HUES64 (cell line): Measurements from ENCODE around the gene DOCK4.

Experiments used
- H3K27ac ChIP-seq: 2 replicates; pipeline ENCODE4 v1.7.0; 2013; ENCODE audit warnings: low read depth, low read length, inconsistent platforms
- H3K27me3 ChIP-seq: 2 replicates; pipeline ENCODE4 v1.6.1; 2013; ENCODE audit warnings: mild to moderate bottlenecking, low read length; ENCODE audit not compliant: insufficient read depth
- H3K36me3 ChIP-seq: 2 replicates; pipeline ENCODE4 v1.6.1; 2013; ENCODE audit warnings: mild to moderate bottlenecking, low read length; ENCODE audit not compliant: insufficient read depth
- H3K4me1 ChIP-seq: 2 replicates; pipeline ENCODE4 v1.6.1; 2013; ENCODE audit warnings: mild to moderate bottlenecking, low read length, moderate library complexity; ENCODE audit not compliant: insufficient read depth
- H3K4me3 ChIP-seq: 2 replicates; pipeline ENCODE4 v1.5.1; 2013; ENCODE audit warnings: mild to moderate bottlenecking, low read length, moderate library complexity
- H3K9ac ChIP-seq: 2 replicates; pipeline ENCODE4 v1.6.1; 2013; ENCODE audit warnings: mild to moderate bottlenecking, low read depth, low read length
- H3K9me3 ChIP-seq: 2 replicates; pipeline ENCODE4 v1.6.1; 2013; ENCODE audit warnings: low read depth, low read length; ENCODE audit not compliant: insufficient read depth
- WGBS: fragments of 150-250, 120-280 bp; methylation state at CpG from one replicate; pipeline ENCODE4 v1.1.7; 2013; ENCODE audit warnings: missing lambda C conversion rate; 5-methylcytosine and 5-hydroxymethylcytosine counted together

The DOCK4 gene

DNA sequence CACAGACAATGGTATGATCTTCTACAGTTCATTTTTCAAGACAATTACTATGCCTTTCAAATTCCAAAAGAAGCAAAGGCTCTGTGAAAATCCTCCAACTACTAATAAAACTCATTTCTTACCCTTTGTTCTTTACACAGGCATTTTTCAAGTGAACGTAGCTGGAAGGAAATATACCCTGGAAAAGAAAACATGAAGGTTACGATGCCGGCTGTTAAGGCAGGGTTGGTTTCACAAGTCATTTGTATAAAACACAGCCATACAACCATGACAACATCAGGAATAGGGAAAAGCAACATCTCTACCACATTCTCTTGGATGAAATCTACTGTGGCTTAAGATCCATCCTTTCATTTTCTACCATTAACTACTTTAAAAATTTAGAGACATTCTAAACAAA is 207.9 kb downstream of the DOCK4 start:
- whole genome bisulfite sequencing = 85% methylated on average over 3 of the region's 3 CpGs
- H3K9me3 ChIP-seq = no peaks in the 10 kb centered on the region
- H3K9ac ChIP-seq = no peak overlapping the region
- H3K27me3 ChIP-seq = no peaks in the 10 kb centered on the region
- H3K4me3 ChIP-seq = no peak overlapping the region
- H3K36me3 ChIP-seq = no peaks in the 10 kb centered on the region
- H3K4me1 ChIP-seq = peaks cover 2% of the 10 kb centered on the region; the same call in 1 of the 2 replicates
- H3K27ac ChIP-seq = no peak overlapping the region

DNA sequence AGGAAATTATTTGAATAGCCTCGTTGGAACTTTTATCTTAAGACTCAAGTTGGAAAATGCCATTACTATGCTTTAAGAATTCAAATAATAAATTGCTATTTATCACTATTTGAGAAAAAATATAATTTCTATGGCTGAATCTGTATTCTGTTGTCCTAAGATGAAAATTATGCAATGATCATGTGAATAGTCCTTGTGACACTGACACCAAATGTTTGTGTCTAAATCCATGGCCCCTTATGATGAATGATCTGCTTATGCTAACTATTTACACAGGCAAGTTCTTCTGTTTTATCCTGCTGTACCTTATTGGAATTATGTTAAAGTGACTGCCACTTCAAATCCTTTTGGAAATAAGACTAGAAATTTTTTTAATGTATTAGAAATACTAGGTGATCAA is 208.7 kb downstream of the DOCK4 start:
- H3K4me1 ChIP-seq = peaks cover 10% of the 10 kb centered on the region; the same call in 1 of the 2 replicates
- no peak overlapping the region for H3K27ac ChIP-seq
- no CpG with 5 or more reads among the region's 1 CpG for WGBS
- no peak overlapping the region for H3K4me3 ChIP-seq
- no peak overlapping the region for H3K9ac ChIP-seq
- no peaks in the 10 kb centered on the region for H3K9me3 ChIP-seq
- H3K36me3 ChIP-seq = no peaks in the 10 kb centered on the region
- no peaks in the 10 kb centered on the region for H3K27me3 ChIP-seq

DNA sequence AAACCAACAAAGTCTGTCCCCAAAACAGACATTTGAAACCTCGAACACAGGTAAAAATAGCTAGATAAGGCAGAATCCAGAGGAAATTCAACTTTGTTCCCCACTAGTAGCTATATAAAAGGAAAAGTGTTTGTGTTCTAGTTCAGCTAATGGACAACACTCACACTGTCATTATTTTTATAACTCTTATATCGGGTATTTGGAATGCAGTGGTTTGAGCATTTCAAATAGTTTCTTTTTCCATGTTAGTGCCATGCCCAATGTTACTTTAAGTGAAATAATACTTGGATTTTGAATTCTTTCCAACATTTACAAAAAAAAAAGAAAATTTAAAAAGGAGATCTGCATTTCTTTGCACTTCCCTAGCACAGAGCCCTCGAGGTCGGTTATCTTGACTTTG is 213.6 kb downstream of the DOCK4 start:
- peaks cover 23% of the 10 kb centered on the region; the same call in 1 of the 2 replicates for H3K4me1 ChIP-seq
- H3K9ac ChIP-seq = no peak overlapping the region
- no peaks in the 10 kb centered on the region for H3K9me3 ChIP-seq
- 63% methylated on average over 2 of the region's 4 CpGs for WGBS
- peaks cover 6% of the 10 kb centered on the region; the same call in 1 of the 2 replicates for H3K36me3 ChIP-seq
- H3K27ac ChIP-seq = no peak overlapping the region
- H3K4me3 ChIP-seq = no peak overlapping the region
- no peaks in the 10 kb centered on the region for H3K27me3 ChIP-seq

DNA sequence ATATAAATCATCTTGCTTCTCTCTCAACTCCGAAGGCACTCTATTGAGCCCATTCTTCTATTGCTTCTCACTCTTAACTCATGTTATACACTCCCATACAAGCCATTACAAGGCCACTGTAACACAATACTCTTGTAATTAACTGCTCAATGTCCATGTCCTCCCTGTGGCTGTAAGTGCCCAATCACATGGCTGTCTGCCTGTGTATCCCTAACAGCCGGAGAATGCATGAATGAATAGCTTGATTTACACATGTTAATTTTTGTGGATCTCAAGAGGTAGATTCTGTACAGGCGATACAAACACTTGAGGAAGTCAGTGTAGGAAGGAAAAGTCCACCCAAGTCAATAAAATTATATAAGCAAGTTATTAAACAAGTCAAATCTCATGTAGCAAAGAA is 215.6 kb downstream of the DOCK4 start:
- Histone ChIP-seq H3K27me3 (no peaks in the 10 kb centered on the region), H3K36me3 (peaks cover 10% of the 10 kb centered on the region; the same call in 1 of the 2 replicates), H3K9ac (no peak overlapping the region), H3K4me1 (peaks cover 26% of the 10 kb centered on the region; the same call in 1 of the 2 replicates), H3K9me3 (no peaks in the 10 kb centered on the region), H3K4me3 (no peak overlapping the region), H3K27ac (no peak overlapping the region)
- 84% methylated on average over 3 of the region's 3 CpGs for WGBS

DNA sequence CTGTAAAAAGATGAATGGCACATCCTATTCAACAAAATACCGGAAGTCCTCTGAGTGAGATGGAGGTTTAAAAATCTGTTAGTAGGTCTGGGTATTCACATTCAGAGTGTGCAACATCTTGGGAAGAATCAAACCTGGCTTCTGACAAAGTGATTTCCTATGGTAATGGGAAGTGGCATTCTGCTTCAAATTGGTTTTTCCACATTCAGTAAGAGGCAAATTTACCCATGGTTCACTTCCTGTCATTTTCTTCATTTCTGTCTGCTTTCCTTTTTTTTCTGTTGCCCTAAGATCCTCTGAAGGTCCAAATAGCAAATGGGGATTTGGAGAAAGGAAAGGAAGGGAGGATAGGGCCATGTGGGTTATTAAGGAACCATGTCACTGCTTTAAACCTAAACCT is 218.3 kb downstream of the DOCK4 start:
- H3K27me3 ChIP-seq = no peaks in the 10 kb centered on the region
- H3K9ac ChIP-seq = no peak overlapping the region
- H3K4me1 ChIP-seq = peaks cover 19% of the 10 kb centered on the region; the same call in 1 of the 2 replicates
- no peak overlapping the region for H3K27ac ChIP-seq
- WGBS = 100% methylated on average over 1 of the region's 1 CpG
- H3K9me3 ChIP-seq = no peaks in the 10 kb centered on the region
- H3K36me3 ChIP-seq = peaks cover 25% of the 10 kb centered on the region
- H3K4me3 ChIP-seq = no peak overlapping the region

DNA sequence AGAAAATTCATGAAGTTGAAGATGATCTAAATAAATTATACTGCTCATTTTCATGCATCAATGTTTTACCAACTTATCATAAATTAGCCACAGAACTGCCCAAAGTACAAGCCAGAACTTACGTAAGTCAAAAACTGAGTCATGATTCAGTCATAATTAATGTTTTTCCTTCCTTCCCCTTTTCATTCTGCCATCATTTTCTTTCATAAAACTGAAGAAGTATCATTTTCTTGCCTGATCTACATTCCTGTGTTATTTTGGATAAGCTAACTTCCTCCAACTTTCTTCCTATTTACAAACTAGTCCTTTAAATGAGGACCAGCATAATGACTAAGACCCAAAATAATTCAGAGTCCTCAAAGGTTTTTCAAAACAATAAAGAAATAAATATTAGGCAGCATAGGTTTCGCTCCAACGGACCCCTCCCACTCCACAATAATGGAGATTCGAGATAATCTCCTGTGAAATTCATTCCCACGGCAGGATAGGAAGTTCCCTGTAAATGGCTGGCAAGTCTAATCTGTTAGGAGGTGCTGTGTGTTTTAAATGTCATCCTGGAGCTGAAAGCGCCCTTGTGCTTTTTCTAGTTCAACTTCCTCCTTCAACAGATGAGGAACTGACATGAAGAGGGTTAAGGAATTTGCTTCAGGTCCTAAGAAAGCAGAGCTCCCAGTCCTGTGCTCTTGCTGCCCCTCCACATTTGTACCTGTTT is 218.9 kb downstream of the DOCK4 start:
- WGBS = 85% methylated on average over 5 of the region's 6 CpGs
- peaks cover 25% of the 10 kb centered on the region for H3K36me3 ChIP-seq
- H3K27me3 ChIP-seq = no peaks in the 10 kb centered on the region
- H3K4me3 ChIP-seq = no peak overlapping the region
- peaks cover 13% of the 10 kb centered on the region; the same call in 1 of the 2 replicates for H3K4me1 ChIP-seq
- no peaks in the 10 kb centered on the region for H3K9me3 ChIP-seq
- no peak overlapping the region for H3K9ac ChIP-seq
- no peak overlapping the region for H3K27ac ChIP-seq

DNA sequence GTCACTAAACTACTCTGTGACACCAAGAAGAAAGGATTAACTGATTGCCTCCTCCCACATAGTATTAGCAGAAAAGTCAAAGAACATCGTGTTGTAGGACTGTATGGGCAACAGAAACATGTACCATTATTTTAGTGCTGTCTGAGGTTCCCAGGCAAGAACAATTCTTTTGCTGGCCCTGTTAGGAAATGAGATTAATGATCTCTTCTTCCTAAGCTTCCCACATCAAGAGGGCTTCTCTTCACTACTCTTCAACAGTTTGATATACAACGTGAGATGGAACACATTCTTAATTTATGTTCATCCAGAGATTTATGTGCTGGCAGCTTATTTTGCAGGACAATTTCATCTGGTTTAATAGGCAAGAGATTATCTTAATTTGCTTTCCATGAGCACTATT is 219.6 kb downstream of the DOCK4 start:
- Histone ChIP-seq H3K36me3 (peaks cover 25% of the 10 kb centered on the region), H3K4me1 (0 out of 2 replicates have a peak, but pooled peaks cover 12% of the 10 kb centered on the region), H3K4me3 (no peak overlapping the region), H3K9me3 (no peaks in the 10 kb centered on the region), H3K27me3 (no peaks in the 10 kb centered on the region), H3K9ac (no peak overlapping the region), H3K27ac (no peak overlapping the region)
- 100% methylated on average over 1 of the region's 2 CpGs for WGBS

DNA sequence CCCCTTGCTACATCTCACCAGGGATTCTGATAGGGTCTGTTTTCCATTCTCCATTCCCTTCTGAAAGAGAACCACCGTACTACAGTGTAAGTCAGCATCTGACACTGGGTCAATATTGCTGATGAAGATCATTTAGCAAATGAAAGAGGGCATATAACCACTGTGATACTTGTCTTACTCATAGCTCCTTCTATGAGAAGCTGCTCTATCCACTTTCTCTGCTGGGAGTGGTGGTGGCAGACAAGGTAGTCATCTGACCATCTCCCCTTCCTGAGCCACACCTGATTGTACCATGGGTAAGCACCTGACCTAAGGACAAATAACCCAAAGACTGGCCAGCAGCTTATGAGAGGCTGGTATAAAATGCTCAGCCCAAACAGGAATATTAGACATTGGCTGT is 220.4 kb downstream of the DOCK4 start:
- 100% methylated on average over 1 of the region's 1 CpG for WGBS
- H3K27ac ChIP-seq = no peak overlapping the region
- H3K4me3 ChIP-seq = no peak overlapping the region
- 0 out of 2 replicates have a peak, but pooled peaks cover 8% of the 10 kb centered on the region for H3K4me1 ChIP-seq
- H3K27me3 ChIP-seq = no peaks in the 10 kb centered on the region
- no peak overlapping the region for H3K9ac ChIP-seq
- H3K36me3 ChIP-seq = peaks cover 25% of the 10 kb centered on the region
- H3K9me3 ChIP-seq = no peaks in the 10 kb centered on the region

DNA sequence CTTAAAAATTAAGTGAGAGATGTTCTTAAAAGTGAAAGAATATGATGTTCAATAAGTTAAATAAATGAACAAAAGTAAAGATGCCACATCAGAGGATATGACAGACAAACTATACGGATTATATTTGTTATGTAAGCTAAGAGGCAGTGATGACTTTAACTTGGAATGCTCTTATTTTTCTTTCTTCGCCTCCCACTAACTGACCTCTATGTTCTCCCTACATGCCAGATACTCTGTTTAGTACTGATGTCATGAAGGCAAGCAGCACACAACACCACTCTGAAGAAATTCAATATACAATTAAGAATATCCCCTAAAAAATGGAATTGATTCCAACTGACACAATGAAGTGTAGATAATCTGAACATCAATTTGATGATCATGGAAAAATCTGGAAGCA is 223.4 kb downstream of the DOCK4 start:
- peaks cover 21% of the 10 kb centered on the region for H3K36me3 ChIP-seq
- H3K9me3 ChIP-seq = no peaks in the 10 kb centered on the region
- 89% methylated on average over 2 of the region's 2 CpGs for WGBS
- H3K4me1 ChIP-seq = 0 out of 2 replicates have a peak, but pooled peaks cover 5% of the 10 kb centered on the region
- no peak overlapping the region for H3K9ac ChIP-seq
- no peaks in the 10 kb centered on the region for H3K27me3 ChIP-seq
- H3K27ac ChIP-seq = no peak overlapping the region
- no peak overlapping the region for H3K4me3 ChIP-seq

DNA sequence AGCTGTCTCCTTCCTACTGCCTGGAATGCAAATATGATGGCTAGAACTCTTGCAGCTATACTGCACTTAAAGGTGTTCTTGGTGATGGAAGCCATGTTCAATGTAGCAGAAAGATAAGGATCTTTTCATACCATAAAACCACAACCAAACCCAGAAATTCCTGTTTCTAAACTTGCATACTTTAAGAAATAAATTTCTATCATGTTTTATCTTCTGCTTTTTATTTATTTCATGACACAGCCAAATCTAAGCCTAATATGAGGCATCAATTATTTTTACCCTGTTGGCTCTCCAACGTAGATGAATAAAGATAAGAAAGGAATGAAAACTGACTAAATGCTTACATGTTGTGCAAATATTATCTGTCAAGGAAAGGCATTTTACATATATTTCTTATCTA is 224.1 kb downstream of the DOCK4 start:
- Histone ChIP-seq H3K4me3 (no peak overlapping the region), H3K27me3 (no peaks in the 10 kb centered on the region), H3K27ac (no peak overlapping the region), H3K9me3 (no peaks in the 10 kb centered on the region), H3K4me1 (no peaks in the 10 kb centered on the region), H3K9ac (no peak overlapping the region), H3K36me3 (peaks cover 14% of the 10 kb centered on the region)
- WGBS = no CpG with 5 or more reads among the region's 1 CpG

DNA sequence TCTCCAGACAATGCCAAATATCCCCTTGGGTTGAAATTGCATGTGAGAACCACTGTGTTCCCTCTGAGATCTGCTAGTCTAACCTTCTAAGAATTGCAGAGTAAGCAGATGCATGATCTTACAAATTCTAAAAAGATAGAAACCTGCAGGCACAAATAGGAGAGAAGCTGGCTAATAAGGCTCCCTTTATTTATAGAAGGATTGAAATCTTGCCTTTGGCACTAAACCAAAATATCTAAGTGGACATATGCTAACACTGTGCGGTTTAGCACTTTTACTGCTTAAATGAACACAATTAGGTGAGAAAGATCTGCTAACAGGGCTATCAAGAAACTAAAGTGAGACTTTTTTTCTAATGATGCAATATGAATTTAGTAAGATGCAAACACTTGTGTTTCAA is 225.5 kb downstream of the DOCK4 start:
- H3K27ac ChIP-seq = no peak overlapping the region
- WGBS = 95% methylated on average over 1 of the region's 1 CpG
- no peaks in the 10 kb centered on the region for H3K4me1 ChIP-seq
- H3K27me3 ChIP-seq = no peaks in the 10 kb centered on the region
- no peak overlapping the region for H3K4me3 ChIP-seq
- H3K9me3 ChIP-seq = no peaks in the 10 kb centered on the region
- H3K36me3 ChIP-seq = peaks cover 14% of the 10 kb centered on the region
- no peak overlapping the region for H3K9ac ChIP-seq
